CD4-positive, alpha-beta T cell treated with Interleukin-4 for 4 hours (primary cell): ENCODE results near the gene BMERB1.
"Not testable (repeated sequence)": the region's sequence is repeated elsewhere in the genome, so short reads cannot be mapped to it uniquely, and the experiment has no call there.

Source experiments
- DNase-seq: peaks from one replicate; pipeline ENCODE4 v3.0.0-alpha.2; 2020

Gene BMERB1

DNA sequence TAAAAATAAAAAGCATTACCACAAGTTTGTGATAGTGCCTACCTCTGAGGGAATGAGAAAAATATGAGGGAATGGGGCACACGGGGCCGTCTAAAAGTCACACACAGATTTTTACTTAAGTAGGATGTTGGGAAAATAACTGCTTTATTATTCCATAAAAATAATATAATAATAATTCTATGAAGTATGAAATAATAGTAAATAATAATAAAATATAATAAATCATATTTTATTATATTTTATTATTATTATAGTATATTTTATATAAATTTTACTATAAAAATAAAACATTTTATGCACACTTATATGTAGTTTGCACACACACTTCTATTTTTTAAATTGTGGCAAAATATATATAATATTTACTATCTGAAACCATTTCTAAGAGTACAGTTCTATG lies 92.3 kb downstream of the BMERB1 start:
- DNase-seq: no peak

GRCh38 chr16:15529673-15530072 lies 95.3 kb downstream of the BMERB1 start:
- no peak for DNase-seq

DNA sequence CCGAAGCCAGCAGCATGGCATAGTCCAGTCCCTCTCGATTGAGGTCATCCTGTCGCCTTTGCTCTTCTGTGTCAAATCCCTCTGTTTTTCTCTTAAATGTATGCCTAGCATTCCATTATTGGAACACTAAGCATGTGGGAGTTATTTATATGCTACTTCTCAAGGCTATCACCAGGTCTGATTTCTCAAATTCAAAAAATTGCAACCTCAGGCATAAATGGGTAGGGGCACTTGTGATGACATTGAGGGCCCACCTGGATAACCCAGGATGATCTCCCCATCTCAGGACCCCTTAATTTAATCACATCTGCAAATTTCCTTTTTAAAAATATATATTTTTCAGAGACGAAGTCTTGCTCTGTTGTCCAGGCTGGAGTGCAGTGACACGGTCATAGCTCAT lies 95.7 kb downstream of the BMERB1 start:
- no peak for DNase-seq

- DNase-seq: no peak
These were observed 98.4 kb downstream of the BMERB1 start for GRCh38 chr16:15532825-15533224.

DNA sequence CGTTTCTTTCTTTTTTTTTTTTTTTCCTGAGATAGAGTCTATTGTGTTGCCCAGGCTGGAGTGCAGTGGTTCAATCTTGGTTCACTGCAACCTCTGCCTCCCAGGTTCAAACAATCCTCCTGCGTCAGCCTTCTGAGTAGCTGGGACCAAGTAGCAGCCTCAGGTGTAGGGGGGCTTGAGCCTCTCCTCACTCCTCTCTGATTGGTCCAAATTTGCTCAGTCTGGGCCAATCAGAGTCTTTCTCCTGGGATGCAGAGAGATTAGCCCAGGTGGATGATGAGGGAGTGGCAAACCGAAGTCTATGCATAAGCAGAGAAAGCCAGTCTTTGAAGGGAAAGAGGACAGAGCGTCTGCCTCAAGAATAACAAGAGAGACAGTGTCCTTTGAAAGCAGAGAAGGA lies 99.0 kb downstream of the BMERB1 start:
- DNase-seq: no peak

GRCh38 chr16:15535772-15536171 lies 101.4 kb downstream of the BMERB1 start:
- no peak for DNase-seq

DNA sequence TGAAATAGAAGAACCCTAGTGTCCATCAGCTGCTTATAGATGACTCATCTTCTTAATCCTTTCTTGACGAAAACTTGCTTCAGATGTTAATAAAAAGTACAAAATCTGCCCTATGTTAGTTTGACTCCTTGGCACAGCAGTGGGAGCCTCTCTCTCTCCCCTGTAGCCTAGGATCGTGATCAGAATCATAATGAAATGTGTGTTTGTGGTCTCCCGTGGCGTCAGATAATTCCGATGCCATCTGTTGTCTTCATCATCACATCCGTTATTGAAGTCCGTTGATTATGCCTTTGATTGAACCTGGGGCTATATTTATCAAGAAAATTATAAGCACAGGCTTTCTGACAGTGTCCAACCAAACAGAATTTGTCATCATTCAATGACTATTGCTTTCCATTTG lies 102.5 kb downstream of the BMERB1 start:
- DNase-seq: no peak

GRCh38 chr16:15538507-15538906 lies 104.1 kb downstream of the BMERB1 start:
- DNase-seq: no peak

DNA sequence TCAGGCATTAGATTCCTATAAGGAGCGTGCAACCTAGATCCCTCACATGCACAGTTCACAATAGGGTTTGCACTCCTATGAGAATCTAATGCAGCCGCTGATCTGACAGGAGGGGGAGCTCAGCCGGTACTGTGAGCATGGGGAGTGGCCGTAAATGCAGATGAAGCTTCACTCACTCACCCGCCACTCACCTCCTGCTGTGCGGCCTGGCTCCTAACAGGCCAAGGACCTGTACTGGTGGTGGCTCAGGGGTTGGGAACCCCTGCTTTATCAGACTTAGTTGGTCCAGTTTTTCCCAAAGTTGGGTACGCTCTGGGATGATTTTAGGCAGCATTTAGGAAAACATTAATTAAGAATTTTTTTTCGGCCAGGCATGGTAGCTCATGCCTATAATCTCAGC lies 104.8 kb downstream of the BMERB1 start:
- no peak for DNase-seq

- DNase-seq: no peak
These were observed 107.9 kb downstream of the BMERB1 start for GRCh38 chr16:15542261-15542660.

GRCh38 chr16:15542734-15543347 lies 108.5 kb downstream of the BMERB1 start:
- peak; percentile 2 for DNase-seq

DNA sequence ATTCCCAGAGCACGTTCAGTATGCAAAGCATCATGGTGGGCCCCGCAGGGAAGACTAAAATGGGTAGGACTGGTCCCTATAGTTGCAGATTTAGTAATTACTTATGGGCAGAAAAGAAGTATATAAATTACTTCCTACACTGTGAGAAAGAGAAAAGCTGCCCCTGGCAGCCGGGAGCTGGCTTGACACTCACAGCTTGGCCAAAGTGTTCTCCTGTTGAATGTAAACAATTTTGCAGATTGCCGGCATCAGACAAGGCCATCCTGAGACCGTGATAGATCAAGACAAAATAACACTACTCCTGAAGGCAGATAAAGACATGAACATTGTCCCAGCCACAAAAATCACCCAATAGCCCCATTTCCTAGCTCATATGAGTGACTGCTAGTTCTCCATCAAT lies 110.0 kb downstream of the BMERB1 start:
- no peak for DNase-seq

DNA sequence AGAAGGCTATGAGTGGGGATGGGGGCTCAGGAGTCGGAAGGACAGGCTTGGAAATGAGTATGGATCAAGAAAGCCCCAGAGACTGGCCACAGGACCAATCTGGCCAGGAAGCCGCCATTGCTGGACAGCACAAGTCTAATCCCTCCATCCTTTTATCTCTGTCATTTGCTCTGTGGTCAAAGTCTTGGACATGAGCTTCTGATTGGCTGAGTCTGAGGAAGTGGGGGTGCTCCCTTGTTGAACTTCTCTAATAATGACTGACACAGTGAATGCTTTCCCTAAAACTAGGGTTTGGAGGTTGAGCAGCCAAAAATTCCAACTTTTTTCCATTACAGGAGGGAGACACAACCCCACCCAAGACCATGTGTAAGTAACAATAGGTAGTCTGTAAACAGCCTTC lies 111.2 kb downstream of the BMERB1 start:
- DNase-seq: no peak

DNA sequence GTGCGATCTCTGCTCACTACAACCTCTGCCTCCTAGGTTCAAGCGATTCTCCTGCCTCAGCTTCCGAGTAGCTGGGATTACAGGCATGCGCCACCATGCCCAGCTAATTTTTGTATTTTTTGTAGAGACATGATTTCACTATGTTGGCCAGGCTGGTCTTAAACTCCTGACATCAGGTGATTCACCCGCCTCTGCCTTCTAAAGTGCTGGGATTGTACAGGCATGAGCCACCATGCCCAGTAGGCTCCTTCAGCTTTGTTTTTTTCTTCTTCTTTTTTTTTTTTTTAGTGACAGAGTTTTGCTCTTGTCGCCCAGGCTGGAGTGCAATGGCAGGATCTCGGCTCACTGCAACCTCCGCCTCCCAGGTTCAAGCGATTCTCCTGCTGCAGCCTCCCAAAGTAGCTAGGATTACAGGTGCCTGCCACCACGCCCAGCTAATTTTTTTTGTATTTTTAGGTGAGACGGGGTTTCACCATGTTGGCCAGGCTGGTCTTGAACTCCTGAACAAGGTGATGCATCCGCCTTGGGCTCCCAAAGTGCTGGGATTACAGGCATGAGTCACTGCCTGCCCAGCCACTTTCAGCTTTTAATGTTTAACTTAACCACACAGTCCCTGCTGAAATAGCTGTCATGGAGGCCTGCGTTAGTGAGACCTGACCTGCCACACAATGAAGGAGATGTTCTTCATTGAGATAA lies 112.8 kb downstream of the BMERB1 start:
- not testable (repeated sequence) for DNase-seq

- DNase-seq: no peak
These were observed 113.3 kb downstream of the BMERB1 start for GRCh38 chr16:15547768-15548096.

DNA sequence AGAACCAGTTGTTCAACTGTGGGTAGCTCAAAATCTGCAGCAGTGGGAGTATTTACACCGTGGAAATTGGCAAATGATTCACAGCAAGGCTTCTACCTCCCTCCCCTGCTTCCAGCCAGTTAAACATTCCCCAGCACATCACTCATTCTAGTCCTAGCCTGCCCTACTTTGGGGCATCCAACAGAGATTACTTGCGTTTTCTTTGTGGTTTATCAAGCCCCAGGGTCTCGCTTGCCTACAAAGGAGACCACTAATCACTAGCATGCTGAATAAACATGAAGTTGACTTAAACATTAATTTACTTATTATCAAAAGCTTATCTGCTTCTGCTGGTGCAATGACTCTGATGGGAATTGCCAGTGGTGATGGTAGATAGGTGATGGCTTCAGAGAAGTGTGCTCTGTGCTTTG lies 114.1 kb downstream of the BMERB1 start:
- DNase-seq: no peak

- DNase-seq: no peak
These were observed 118.1 kb downstream of the BMERB1 start for GRCh38 chr16:15552507-15552906.

DNA sequence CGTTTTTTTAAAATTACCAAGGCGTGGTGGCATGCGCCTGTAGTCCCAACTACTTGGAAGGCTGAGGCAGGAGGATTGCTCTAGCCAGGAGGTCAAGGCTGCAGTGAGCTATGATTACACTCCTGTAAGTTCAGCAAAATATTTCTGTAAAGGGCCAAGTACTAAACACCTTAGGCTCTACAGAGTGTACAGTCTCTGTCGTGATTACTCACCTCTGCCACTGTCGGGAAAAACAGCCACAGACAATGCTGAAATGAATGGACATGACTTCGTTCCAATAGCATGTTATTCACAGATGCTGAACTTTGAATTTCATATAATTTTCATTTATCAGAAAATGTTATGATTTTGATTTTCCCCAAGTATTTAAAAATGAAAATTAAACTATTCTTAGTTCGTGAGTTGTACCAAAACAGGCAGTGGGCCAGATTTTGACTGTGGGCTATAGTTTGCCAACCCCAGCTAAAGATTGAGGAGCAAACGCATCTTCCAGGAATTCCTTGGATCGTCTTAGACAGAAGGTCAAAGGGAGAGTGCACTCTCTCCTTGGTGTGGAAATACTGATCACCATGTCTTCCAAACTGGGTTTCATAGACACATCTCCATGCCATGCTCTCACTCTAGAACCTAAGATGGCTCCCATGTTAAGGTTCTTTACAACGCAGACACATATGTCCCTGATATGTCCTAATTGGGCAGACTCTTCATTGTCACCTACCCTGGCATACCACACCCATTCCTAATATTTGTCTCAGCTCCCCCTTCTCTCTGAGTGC lies 119.1 kb downstream of the BMERB1 start:
- DNase-seq: no peak

- no peak for DNase-seq
These were observed 121.7 kb downstream of the BMERB1 start for GRCh38 chr16:15556130-15556529.

GRCh38 chr16:15557258-15557657 lies 122.9 kb downstream of the BMERB1 start:
- no peak for DNase-seq

- no peak for DNase-seq
These were observed 124.8 kb downstream of the BMERB1 start for GRCh38 chr16:15559176-15559575.

DNA sequence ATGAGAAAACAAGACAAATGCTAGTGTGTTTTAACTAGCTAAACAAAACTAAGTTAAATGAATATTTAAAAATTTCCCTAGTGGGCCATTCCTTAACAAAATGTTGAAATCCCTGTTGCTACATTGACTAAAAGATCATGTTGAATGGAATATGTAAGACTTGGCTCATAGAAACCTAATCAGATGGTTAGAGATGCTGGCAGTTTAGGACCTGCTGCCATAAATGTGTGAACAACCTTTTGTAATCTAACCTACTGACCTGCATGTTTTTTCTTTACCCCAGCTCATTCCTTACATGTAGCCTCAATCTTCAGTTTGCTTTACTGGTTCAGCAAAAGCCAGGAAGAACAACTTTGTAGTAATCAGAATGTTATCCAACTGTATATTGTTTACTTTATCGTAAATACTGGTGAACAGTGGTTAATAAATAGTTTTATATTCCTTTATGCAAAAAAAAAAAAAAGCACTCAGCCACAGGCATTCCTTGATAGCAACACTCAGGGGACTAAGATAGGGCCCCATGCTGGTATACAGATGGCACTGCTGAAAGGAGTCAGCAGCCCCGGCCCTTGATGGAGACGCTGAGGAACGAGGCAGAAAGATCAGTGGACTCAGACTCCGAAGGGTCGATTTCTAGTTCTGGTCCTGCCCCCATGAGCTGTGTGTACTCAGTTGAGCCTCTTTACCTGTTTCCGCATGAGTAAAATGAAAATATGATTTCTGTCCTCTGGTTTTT lies 130.4 kb downstream of the BMERB1 start:
- DNase-seq: no peak

DNA sequence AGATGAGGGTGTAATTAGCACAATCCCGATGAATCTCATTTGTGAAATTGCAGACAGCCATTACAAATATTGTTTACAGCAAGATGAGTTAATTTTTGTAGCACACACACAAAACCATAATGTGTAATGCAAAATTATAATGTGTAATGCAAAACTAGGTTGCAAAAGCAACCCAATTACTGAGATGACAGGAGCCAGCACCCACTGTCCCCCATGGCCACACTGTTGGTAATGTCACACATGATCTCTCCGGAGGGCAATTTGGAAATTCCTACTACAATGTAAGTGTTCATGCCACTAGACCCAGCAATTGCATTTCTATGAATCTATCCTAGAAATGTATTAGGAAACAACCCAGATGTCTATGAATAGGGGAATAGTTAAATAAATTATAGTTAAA lies 131.7 kb downstream of the BMERB1 start:
- no peak for DNase-seq

DNA sequence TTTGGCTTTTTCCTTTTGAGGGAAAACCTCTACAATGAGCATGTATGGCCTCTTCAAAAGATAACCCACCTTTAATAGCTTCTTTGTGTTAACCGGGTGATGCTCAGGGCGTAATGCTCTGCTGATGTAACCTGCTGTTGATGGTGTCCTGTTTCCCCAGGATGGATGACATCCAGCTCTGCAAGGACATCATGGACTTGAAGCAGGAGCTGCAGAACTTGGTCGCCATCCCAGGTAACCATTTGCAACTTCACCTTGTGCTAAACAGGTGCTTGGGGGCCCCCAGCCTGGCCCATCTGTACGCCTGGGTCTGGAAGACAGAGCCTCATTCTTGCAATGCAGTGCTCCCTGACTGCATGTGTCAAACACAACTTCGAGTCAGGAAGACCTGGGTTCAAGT lies 133.4 kb downstream of the BMERB1 start:
- no peak for DNase-seq
